H9 (cell line): ENCODE data around the gene DPH6. TPM values are rescaled to one million over a fixed set of nuclear protein-coding genes. Genes with fewer than 3 reads are reported as not detected.

Experiments
- DNase-seq: peaks from one replicate; pipeline ENCODE4 v3.0.0-alpha.2; 2017
- H2AFZ ChIP-seq: one replicate; pipeline ENCODE4 v1.6.1; 2013; ENCODE audit warnings: mild to moderate bottlenecking, low read length, control low read depth, moderate library complexity
- H2AK5ac ChIP-seq: 2 replicates; pipeline ENCODE4 v1.6.1; 2013; ENCODE audit warnings: low read length, control low read depth, mixed read lengths; ENCODE audit not compliant: insufficient read length
- H2BK120ac ChIP-seq: one replicate; pipeline ENCODE4 v1.6.1; 2013; ENCODE audit warnings: low read depth, mild to moderate bottlenecking, low read length, control low read depth, inconsistent platforms; ENCODE audit not compliant: poor library complexity, severe bottlenecking
- H2BK12ac ChIP-seq: 2 replicates; pipeline ENCODE4 v1.6.1; 2013; ENCODE audit warnings: low read length, control low read depth, mixed read lengths, low read depth; ENCODE audit not compliant: insufficient read length
- H2BK15ac ChIP-seq: 2 replicates; pipeline ENCODE4 v1.6.1; 2013; ENCODE audit warnings: low read depth, low read length, control low read depth
- H2BK20ac ChIP-seq: one replicate; pipeline ENCODE4 v1.6.1; 2013; ENCODE audit warnings: low read depth, mild to moderate bottlenecking, low read length, control low read depth, inconsistent platforms; ENCODE audit not compliant: poor library complexity, severe bottlenecking
- H2BK5ac ChIP-seq: 2 replicates; pipeline ENCODE4 v1.6.1; 2013; ENCODE audit warnings: low read length, control low read depth, mixed read lengths; ENCODE audit not compliant: insufficient read length
- H3K14ac ChIP-seq: 2 replicates; pipeline ENCODE4 v1.6.1; 2013; ENCODE audit warnings: low read length, control low read depth; ENCODE audit not compliant: insufficient read depth
- H3K18ac ChIP-seq: 2 replicates; pipeline ENCODE4 v1.6.1; 2013; ENCODE audit warnings: low read depth, mild to moderate bottlenecking, mixed read lengths, low read length, control low read depth; ENCODE audit not compliant: insufficient read length
- H3K23ac ChIP-seq: 2 replicates; pipeline ENCODE4 v1.6.1; 2013; ENCODE audit warnings: low read length, control low read depth, mixed read lengths, low read depth; ENCODE audit not compliant: insufficient read length
- H3K23me2 ChIP-seq: 2 replicates; pipeline ENCODE4 v1.6.1; 2013; ENCODE audit warnings: low read depth, mild to moderate bottlenecking, mixed read lengths, low read length, control low read depth; ENCODE audit not compliant: insufficient read length, poor library complexity, severe bottlenecking
- H3K27ac ChIP-seq: 2 replicates; pipeline ENCODE4 v1.5.1; 2013; ENCODE audit warnings: low read length, control low read depth, mixed read lengths, low read depth; ENCODE audit not compliant: insufficient read length
- H3K27me3 ChIP-seq: 2 replicates; pipeline ENCODE4 v1.6.1; 2013; ENCODE audit warnings: low read length, control low read depth, inconsistent platforms; ENCODE audit not compliant: insufficient read depth
- H3K4ac ChIP-seq: 2 replicates; pipeline ENCODE4 v1.6.1; 2013; ENCODE audit warnings: low read depth, mild to moderate bottlenecking, control low read depth, inconsistent platforms, low read length, moderate library complexity
- H3K4me1 ChIP-seq: 2 replicates; pipeline ENCODE4 v1.6.1; 2013; ENCODE audit warnings: low read length, control low read depth, inconsistent platforms; ENCODE audit not compliant: insufficient read depth
- H3K4me2 ChIP-seq: 2 replicates; pipeline ENCODE4 v1.6.1; 2013; ENCODE audit warnings: low read length, control low read depth, mixed read lengths; ENCODE audit not compliant: insufficient read length, insufficient read depth
- H3K56ac ChIP-seq: 2 replicates; pipeline ENCODE4 v1.6.1; 2013; ENCODE audit warnings: low read depth, mild to moderate bottlenecking, mixed read lengths, low read length, control low read depth; ENCODE audit not compliant: insufficient read length
- H3K79me1 ChIP-seq: 2 replicates; pipeline ENCODE4 v1.6.1; 2013; ENCODE audit warnings: low read depth, mild to moderate bottlenecking, moderate library complexity, low read length, control low read depth, inconsistent platforms; ENCODE audit not compliant: insufficient read depth, poor library complexity, severe bottlenecking
- H3K79me2 ChIP-seq: 2 replicates; pipeline ENCODE4 v1.6.1; 2013; ENCODE audit warnings: low read length, control low read depth, inconsistent platforms; ENCODE audit not compliant: insufficient read depth
- H3K9ac ChIP-seq: 2 replicates; pipeline ENCODE4 v1.6.1; 2013; ENCODE audit warnings: low read length, control low read depth, mixed read lengths; ENCODE audit not compliant: insufficient read length; ENCODE audit errors: extremely low read depth
- H3K9me3 ChIP-seq: one replicate; pipeline ENCODE4 v1.6.1; 2013; ENCODE audit warnings: low read depth, low read length, inconsistent platforms; ENCODE audit not compliant: control insufficient read depth
- H3T11ph ChIP-seq: one replicate; pipeline ENCODE4 v1.6.1; 2013; ENCODE audit warnings: mild to moderate bottlenecking, low read length, control low read depth, inconsistent platforms
- H4K20me1 ChIP-seq: one replicate; pipeline ENCODE4 v1.6.1; 2013; ENCODE audit not compliant: control insufficient read depth, insufficient read length, insufficient read depth
- H4K5ac ChIP-seq: 2 replicates; pipeline ENCODE4 v1.6.1; 2013; ENCODE audit warnings: low read depth, mild to moderate bottlenecking, mixed read lengths, low read length, control low read depth; ENCODE audit not compliant: insufficient read length
- H4K8ac ChIP-seq: replicated peaks from 2 replicates; pipeline ENCODE4 v1.6.1; 2013; ENCODE audit warnings: low read length, control low read depth, mixed read lengths, low read depth; ENCODE audit not compliant: insufficient read length
- H4K91ac ChIP-seq: 2 replicates; pipeline ENCODE4 v1.6.1; 2013; ENCODE audit warnings: low read depth, mild to moderate bottlenecking, moderate library complexity, mixed read lengths, low read length, control low read depth; ENCODE audit not compliant: insufficient read length
- H3K27ac Mint-ChIP-seq, 3 experiments: 2 replicates in 2 of 3; 3 replicates in 1 of 3; pipeline ENCODE4 v1.8.0; 2020 to 2021; ENCODE audit warnings: mixed read lengths in 3 of 3, mild to moderate bottlenecking in 1 of 3, moderate library complexity in 1 of 3
- H3K27me3 Mint-ChIP-seq: 2 replicates; pipeline ENCODE4 v1.8.0; 2021; ENCODE audit warnings: low read depth, mild to moderate bottlenecking, moderate library complexity, mixed read lengths
- H3K36me3 Mint-ChIP-seq, 3 experiments: 2 replicates in 2 of 3; 3 replicates in 1 of 3; pipeline ENCODE4 v1.8.0; 2020 to 2021; ENCODE audit warnings: low read depth in 3 of 3, mixed read lengths in 3 of 3; ENCODE audit not compliant: insufficient read depth in 1 of 3
- H3K4me1 Mint-ChIP-seq, 2 experiments: 2 replicates each; pipeline ENCODE4 v1.8.0; 2020; ENCODE audit warnings: mixed read lengths in 2 of 2
- H3K4me3 Mint-ChIP-seq, 2 experiments: 2 replicates in 1 of 2; 3 replicates in 1 of 2; pipeline ENCODE4 v1.8.0; 2020 to 2021; ENCODE audit warnings: mild to moderate bottlenecking in 2 of 2, mixed read lengths in 2 of 2, moderate library complexity in 1 of 2
- H3K9me3 Mint-ChIP-seq, 2 experiments: 2 replicates in 1 of 2; 3 replicates in 1 of 2; pipeline ENCODE4 v1.8.0; 2020; ENCODE audit warnings: mild to moderate bottlenecking in 2 of 2, mixed read lengths in 2 of 2, moderate library complexity in 1 of 2
- CTCF ChIP-seq: fragments of 200-600 bp; sonication (generic); conservative IDR thresholded peaks from 3 replicates; pipeline ENCODE4 v1.8.0; 2021; ENCODE audit warnings: antibody characterized with exemption, mild to moderate bottlenecking
- total RNA-seq: library from RNA; stranded (reverse); gene quantifications from 2 replicates; pipeline ENCODE4 v1.2.1, GENCODE V29; 2021

The DPH6 gene
- total RNA-seq, 1 experiment from 2014 or later, result 42.0 TPM

GRCh38 chr15:35505809-35506208, 40.2 kb downstream of the DPH6 start:
- no peak overlapping the region for H2AFZ ChIP-seq
- Mint-ChIP-seq H3K9me3 (no peaks in the 10 kb centered on the region), H3K4me1 (peaks cover 7 to 11% of the 10 kb centered on the region in 2 experiments), H3K27me3 (no peaks in the 10 kb centered on the region), H3K27ac (no peak overlapping the region), H3K36me3 (no peaks in the 10 kb centered on the region), H3K4me3 (no peak overlapping the region)
- no peaks in the 10 kb centered on the region for H4K20me1 ChIP-seq
- no peaks in the 10 kb centered on the region for H3K27me3 ChIP-seq
- H4K8ac ChIP-seq, result no peak overlapping the region
- H2BK20ac ChIP-seq, result no peak overlapping the region
- H4K91ac ChIP-seq, result no peak overlapping the region
- H3K79me1 ChIP-seq, result no peaks in the 10 kb centered on the region
- H2BK5ac ChIP-seq, result no peak overlapping the region
- H3K79me2 ChIP-seq, result no peaks in the 10 kb centered on the region
- no peak overlapping the region for H3K4me2 ChIP-seq
- no peak overlapping the region for H3K18ac ChIP-seq
- no peaks in the 10 kb centered on the region; the same call in 1 of the 2 replicates for H3K4me1 ChIP-seq
- no peak overlapping the region for H3K27ac ChIP-seq
- H2BK12ac ChIP-seq, result no peak overlapping the region
- no peak overlapping the region for H2BK120ac ChIP-seq
- no peak overlapping the region for H3T11ph ChIP-seq
- no peak overlapping the region for H3K9ac ChIP-seq
- no peak overlapping the region for H3K4ac ChIP-seq
- no peak overlapping the region for H3K23ac ChIP-seq
- no peak overlapping the region for H2BK15ac ChIP-seq
- H3K56ac ChIP-seq, result no peak overlapping the region
- no peak overlapping the region for H3K14ac ChIP-seq
- H3K23me2 ChIP-seq, result no peaks in the 10 kb centered on the region
- no peak overlapping the region for H4K5ac ChIP-seq
- no peaks in the 10 kb centered on the region for H3K9me3 ChIP-seq
- TF ChIP-seq CTCF, result no peak
- DNase-seq, result no peak
- no peak overlapping the region for H2AK5ac ChIP-seq
